ENCODE measurements around the gene WDHD1.

- TF ChIP-seq TCF4 (CRISPR knock-in tag; IDR thresholded peaks at IDR 0.05; ENCODE audit: borderline replicate concordance), result no peak
- TF ChIP-seq ISL1 (CRISPR knock-in tag; IDR thresholded peaks at IDR 0.05), result no peak
Observed at GRCh38 chr14:54902521-54903420, 124.1 kb downstream of the WDHD1 start, which contains the start of gene GCH1.

All from SK-N-SH treated with all-trans-retinoic acid at 6 μM for 48 hours (cell line).